Measurements from ENCODE around the gene CNIH2.

Gene CNIH2

GRCh38 chr11:66239998-66240780, 37.8 kb upstream of the CNIH2 start:
- no peak for DNase-seq (ENCODE audit: extremely low spot score)
- no peak for TF ChIP-seq CTCF (IDR thresholded peaks at IDR 0.05; ENCODE audit: control extremely low read depth, extremely low read depth, low read depth, missing control alignments)
- POLR2A ChIA-PET: no interaction called here
- CTCF ChIA-PET: interaction anchor here (1.2 to 3.6 kb wide), 4 partner anchors 11 to 43 kb away, joined by 5 to 18 read pairs (median 6); no protein-coding TSS in a partner anchor

- CTCF ChIA-PET: interaction anchor here (1.2 to 3.6 kb wide), 3 partner anchors 11 to 42 kb away, joined by 5 to 18 read pairs (median 7); no protein-coding TSS in a partner anchor
- no peak for TF ChIP-seq CTCF (IDR thresholded peaks at IDR 0.05; ENCODE audit: control extremely low read depth, extremely low read depth, low read depth, missing control alignments)
- DNase-seq (ENCODE audit: extremely low spot score): no peak
- POLR2A ChIA-PET: no interaction called here
These were observed 37.2 kb upstream of the CNIH2 start for GRCh38 chr11:66240781-66241136.

GRCh38 chr11:66242095-66242765, 35.7 kb upstream of the CNIH2 start:
- DNase-seq (ENCODE audit: extremely low spot score): no peak
- POLR2A ChIA-PET: no interaction called here
- CTCF ChIA-PET: interaction anchor here (1.9 to 3.6 kb wide), 2 partner anchors 9 to 20 kb away, joined by 5 to 18 read pairs; no protein-coding TSS in a partner anchor
- no peak for TF ChIP-seq CTCF (IDR thresholded peaks at IDR 0.05; ENCODE audit: control extremely low read depth, extremely low read depth, low read depth, missing control alignments)

GRCh38 chr11:66243782-66244535, 34.0 kb upstream of the CNIH2 start:
- ChIA-PET POLR2A (no interaction called here), CTCF (interaction anchor here (2.7 to 3.6 kb wide), 2 partner anchors 21 kb away, joined by 15 to 18 read pairs; no protein-coding TSS in a partner anchor)
- no peak for DNase-seq (ENCODE audit: extremely low spot score)
- no peak for TF ChIP-seq CTCF (IDR thresholded peaks at IDR 0.05; ENCODE audit: control extremely low read depth, extremely low read depth, low read depth, missing control alignments)

- CTCF ChIA-PET: interaction anchor here (0.9 to 1.2 kb wide), 2 partner anchors 25 to 64 kb away, joined by 3 to 5 read pairs; no protein-coding TSS in a partner anchor
These were observed 30.7 kb upstream of the CNIH2 start for GRCh38 chr11:66247295-66247694.

More at GRCh38 chr11:66247295-66247694, 30.7 kb upstream of the CNIH2 start:
- no peak for DNase-seq (ENCODE audit: extremely low spot score)
- no peak for TF ChIP-seq CTCF (IDR thresholded peaks at IDR 0.05; ENCODE audit: control extremely low read depth, extremely low read depth, low read depth, missing control alignments)
- POLR2A ChIA-PET: no interaction called here

Data from GM10248 (cell line).